OCI-LY7 (cell line): ENCODE data around the gene FAM114A1. TPM values are rescaled to one million over a fixed set of nuclear protein-coding genes. Genes with fewer than 3 reads are reported as not detected.
"Not testable (repeated sequence)": the region's sequence is repeated elsewhere in the genome, so short reads cannot be mapped to it uniquely, and the experiment has no call there.

Source experiments
- BruUV-seq: library from RNA; stranded (reverse); fragments of 400-500 nt; replicated peaks from 2 replicates; lab custom pipeline; 2021; lab: Mats Ljungman, UMichigan
- CTCF ChIA-PET: fragments of 300-600 bp; sonication (Branson Sonifier 250); formaldehyde crosslinking; loops from one replicate; lab custom pipeline; 2022; ENCODE audit warnings: antibody characterized with exemption; ENCODE audit not compliant: unreplicated experiment; lab: Charles Lee
- POLR2A ChIA-PET: fragments of 300-600 bp; sonication (Branson Sonifier 250); formaldehyde crosslinking; loops from one replicate; lab custom pipeline; 2022; ENCODE audit warnings: antibody characterized with exemption; lab: Charles Lee
- DNase-seq: peaks from one replicate; pipeline ENCODE4 v3.0.0-alpha.2; 2015; ENCODE audit warnings: low spot score
- H2AFZ ChIP-seq: fragments of 200-600 bp; sonication (generic), shearing (Covaris generic); 2 replicates; pipeline ENCODE4 v1.6.1; 2014; ENCODE audit warnings: mild to moderate bottlenecking, antibody characterized with exemption, low read length, moderate library complexity
- H3K27ac ChIP-seq: fragments of 200-600 bp; sonication (generic); 2 replicates; pipeline ENCODE4 v1.5.1; 2014; ENCODE audit warnings: mixed run types, low read depth, mild to moderate bottlenecking, moderate library complexity, low read length, inconsistent platforms; ENCODE audit not compliant: poor library complexity, severe bottlenecking
- H3K36me3 ChIP-seq: fragments of 200-600 bp; sonication (generic); 2 replicates; pipeline ENCODE4 v1.6.1; 2014; ENCODE audit warnings: mild to moderate bottlenecking, antibody characterized with exemption, low read length, moderate library complexity, mixed read lengths; ENCODE audit not compliant: insufficient read depth
- H3K4me1 ChIP-seq: fragments of 200-600 bp; sonication (generic); 2 replicates; pipeline ENCODE4 v1.5.1; 2014; ENCODE audit warnings: mild to moderate bottlenecking, low read length; ENCODE audit not compliant: insufficient read depth, poor library complexity, severe bottlenecking
- H3K4me2 ChIP-seq: fragments of 200-600 bp; sonication (generic); 2 replicates; pipeline ENCODE4 v1.6.1; 2014; ENCODE audit warnings: mild to moderate bottlenecking, low read length
- H3K4me3 ChIP-seq: fragments of 200-600 bp; sonication (generic); 2 replicates; pipeline ENCODE4 v1.5.1; 2014; ENCODE audit warnings: mild to moderate bottlenecking, low read depth, low read length; ENCODE audit not compliant: poor library complexity, severe bottlenecking
- H3K79me2 ChIP-seq: fragments of 200-600 bp; sonication (generic); 2 replicates; pipeline ENCODE4 v1.6.1; 2016; ENCODE audit warnings: low read depth, mild to moderate bottlenecking, low read length, moderate library complexity, mixed read lengths; ENCODE audit not compliant: insufficient read depth
- H3K9me2 ChIP-seq: fragments of 200-600 bp; sonication (generic); 2 replicates; pipeline ENCODE4 v1.6.1; 2016; ENCODE audit warnings: mild to moderate bottlenecking, low read length, mixed read lengths; ENCODE audit not compliant: insufficient read depth
- H3K9me3 ChIP-seq: fragments of 200-600 bp; sonication (generic); 2 replicates; pipeline ENCODE4 v1.6.1; 2014; ENCODE audit warnings: mild to moderate bottlenecking, mixed run types, low read length, mixed read lengths
- H4K20me1 ChIP-seq: fragments of 200-600 bp; sonication (generic); 2 replicates; pipeline ENCODE4 v1.6.1; 2014; ENCODE audit warnings: mild to moderate bottlenecking, antibody characterized with exemption, low read length, moderate library complexity, mixed read lengths; ENCODE audit not compliant: insufficient read depth
- CTCF ChIP-seq: fragments of 200-600 bp; sonication (generic); conservative IDR thresholded peaks from 2 replicates; pipeline ENCODE4 v1.5.1; 2014; ENCODE audit warnings: mild to moderate bottlenecking, antibody characterized with exemption, low read length, moderate library complexity, mixed read lengths
- EZH2phosphoT487 ChIP-seq: fragments of 200-600 bp; sonication (generic); IDR thresholded peaks from 2 replicates; pipeline ENCODE4 v1.6.1; 2018; ENCODE audit warnings: low read depth, borderline replicate concordance, mild to moderate bottlenecking, mixed run types, antibody characterized with exemption, low read length, moderate library complexity, mixed read lengths
- intact Hi-C: fragments of 100-400 bp; cut with micrococcal nuclease; formaldehyde crosslinking; loops from one replicate; pipeline ENCODE4 v1.10.0; 2022; ENCODE audit not compliant: unreplicated experiment
- total RNA-seq, 2 experiments: library from RNA; depleted of rRNA in 1 of 2; stranded (reverse); fragments of >200 nt in 1 of 2; shearing (Covaris generic) in 1 of 2; gene quantifications; 2 replicates each; pipeline ENCODE4 v1.2.3, GENCODE V29; 2014 to 2022

FAM114A1 gene
- total RNA-seq, 2 experiments from 2014 or later, result not detected

- Histone ChIP-seq H3K79me2 (no peaks in the 10 kb centered on the region), H3K9me3 (no peaks in the 10 kb centered on the region; the same call in 1 of the 2 replicates), H3K4me3 (no peak overlapping the region), H3K9me2 (no peaks in the 10 kb centered on the region), H3K4me1 (no peaks in the 10 kb centered on the region), H2AFZ (no peak overlapping the region), H3K36me3 (no peaks in the 10 kb centered on the region; the same call in 1 of the 2 replicates), H3K27ac (no peak overlapping the region), H4K20me1 (no peaks in the 10 kb centered on the region), H3K4me2 (no peak overlapping the region)
- no peak for DNase-seq
- TF ChIP-seq CTCF (no peak), EZH2phosphoT487 (no peak)
- ChIA-PET CTCF (no interaction called here), POLR2A (interaction anchor here (0.5 to 1.2 kb wide), 4 partner anchors 13 to 1146 kb away, joined by 3 to 6 read pairs (median 4); no protein-coding TSS in a partner anchor)
- no TSS peak for BruUV-seq
- intact Hi-C loops, result no loop called here
Observed at GRCh38 chr4:38958453-38959190, 91.0 kb downstream of the FAM114A1 start.

GRCh38 chr4:38959248-38959647 lies 91.6 kb downstream of the FAM114A1 start:
- CTCF ChIA-PET, H3K79me2 ChIP-seq, DNase-seq, H3K9me2 ChIP-seq, H3K27ac ChIP-seq, H3K4me1 ChIP-seq, H3K36me3 ChIP-seq, H3K4me2 ChIP-seq, BruUV-seq, H3K4me3 ChIP-seq, H2AFZ ChIP-seq, H4K20me1 ChIP-seq, intact Hi-C loops, H3K9me3 ChIP-seq: not testable (repeated sequence)
- POLR2A ChIA-PET, result interaction anchor here (1.1 to 1.2 kb wide), 2 partner anchors 13 to 57 kb away, joined by 4 to 6 read pairs; no protein-coding TSS in a partner anchor

- ChIA-PET CTCF (no interaction called here), POLR2A (interaction anchor here (0.6 kb wide), 1 partner anchor 139 kb away, joined by 3 read pairs; no protein-coding TSS in a partner anchor)
- no peaks in the 10 kb centered on the region; the same call in 1 of the 2 replicates for H3K9me3 ChIP-seq
- DNase-seq, result no peak
- no peak overlapping the region for H3K4me3 ChIP-seq
- H3K4me2 ChIP-seq, result no peak overlapping the region
- H3K27ac ChIP-seq, result no peak overlapping the region
- TF ChIP-seq EZH2phosphoT487 (no peak), CTCF (no peak)
- no peak overlapping the region for H2AFZ ChIP-seq
- intact Hi-C loops, result no loop called here
- H4K20me1 ChIP-seq, result no peaks in the 10 kb centered on the region
- no peaks in the 10 kb centered on the region for H3K4me1 ChIP-seq
- peaks cover 47% of the 10 kb centered on the region for H3K36me3 ChIP-seq
- H3K79me2 ChIP-seq, result no peaks in the 10 kb centered on the region
- no TSS peak for BruUV-seq
- no peaks in the 10 kb centered on the region for H3K9me2 ChIP-seq
Observed at GRCh38 chr4:38964942-38965775, 97.6 kb downstream of the FAM114A1 start.
